Thyroid gland (tissue), 4 donors: Measurements from ENCODE around the gene AGPAT4.

ENCODE experiments used
- CTCF ChIP-seq, 6 experiments: fragments of 200-600 bp in 3 of 6; fragments of 450-650 bp in 3 of 6; sonication (generic) in 3 of 6; IDR thresholded peaks; one replicate each; pipeline ENCODE4 v1.5.1; 2016 to 2019; ENCODE audit warnings: antibody characterized with exemption in 6 of 6, mild to moderate bottlenecking in 2 of 6, inconsistent platforms in 1 of 6, moderate library complexity in 1 of 6
- POLR2A ChIP-seq, 2 donors: fragments of 450-650 bp; IDR thresholded peaks; one replicate each; pipeline ENCODE4 v1.6.1; 2017; ENCODE audit warnings: antibody characterized with exemption in 2 of 2, mild to moderate bottlenecking in 2 of 2, moderate library complexity in 1 of 2

- no peak for TF ChIP-seq CTCF (IDR thresholded peaks at IDR 0.05)
- TF ChIP-seq POLR2A (IDR thresholded peaks at IDR 0.05): no peak
These were observed 142.7 kb downstream of the AGPAT4 start for GRCh38 chr6:161130967-161131766.
